GM19025 (cell line): ENCODE data around the gene RAB12.
"Not testable (repeated sequence)": the region's sequence is repeated elsewhere in the genome, so short reads cannot be mapped to it uniquely, and the experiment has no call there.

ENCODE experiments used
- ATAC-seq: cut with Tn5 transposase; IDR thresholded peaks from one replicate; pipeline ENCODE4 v1.9.1; 2021; ENCODE audit warnings: mild to moderate bottlenecking, low read depth, moderate library complexity; ENCODE audit not compliant: unreplicated experiment

Gene RAB12

GRCh38 chr18:8611916-8612576 lies 2.8 kb downstream of the RAB12 start:
- ATAC-seq = no peak

DNA sequence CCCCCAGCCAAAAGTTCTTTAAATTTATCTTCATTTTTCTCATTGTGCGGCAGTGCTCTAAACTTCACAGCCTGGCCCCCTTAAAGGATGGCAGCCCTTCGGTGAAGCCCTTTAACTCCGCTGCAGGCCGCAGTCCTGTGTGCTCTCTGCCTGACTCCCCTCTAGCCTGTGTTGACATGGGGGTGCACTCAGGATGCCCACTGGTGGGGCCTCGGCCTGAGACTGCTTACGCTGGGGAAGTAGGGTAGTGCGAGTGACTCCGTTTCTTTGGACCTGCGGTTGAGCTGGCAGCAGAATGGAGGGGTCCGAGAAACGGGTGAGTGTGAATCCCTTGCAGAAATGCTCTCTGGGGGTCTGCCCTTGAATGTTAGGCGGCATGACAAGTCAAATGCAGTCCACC lies 5.6 kb downstream of the RAB12 start:
- ATAC-seq = no peak

DNA sequence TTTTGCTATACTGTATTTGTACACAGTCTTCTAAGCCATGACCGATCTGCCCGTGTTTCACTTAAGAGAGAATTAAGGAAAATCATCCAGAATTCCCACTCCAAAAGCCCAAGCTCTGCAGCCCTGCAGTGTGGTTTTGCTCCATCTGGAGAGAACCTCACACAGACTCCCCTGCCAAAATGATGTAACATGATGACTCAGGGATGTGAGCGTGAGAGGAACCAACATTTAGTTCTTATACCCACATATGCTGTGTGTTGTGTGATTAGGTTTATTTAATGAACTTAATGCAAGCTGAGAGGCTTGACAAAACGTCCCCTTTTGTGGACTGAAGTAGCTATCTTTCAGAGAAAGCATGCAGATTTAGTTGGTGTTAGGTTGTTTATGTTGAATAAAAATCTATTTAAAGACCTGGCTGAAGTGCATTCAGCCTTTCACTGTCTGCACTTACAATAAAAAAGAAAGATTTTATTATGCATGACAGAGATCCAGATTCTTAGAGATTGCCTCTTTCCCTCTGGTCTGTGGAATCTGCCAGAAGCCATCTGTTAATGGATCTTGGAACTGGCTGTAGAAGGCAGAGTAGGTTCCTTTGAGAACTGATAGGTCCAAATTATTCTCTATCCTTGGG lies 6.3 kb downstream of the RAB12 start:
- no peak for ATAC-seq

DNA sequence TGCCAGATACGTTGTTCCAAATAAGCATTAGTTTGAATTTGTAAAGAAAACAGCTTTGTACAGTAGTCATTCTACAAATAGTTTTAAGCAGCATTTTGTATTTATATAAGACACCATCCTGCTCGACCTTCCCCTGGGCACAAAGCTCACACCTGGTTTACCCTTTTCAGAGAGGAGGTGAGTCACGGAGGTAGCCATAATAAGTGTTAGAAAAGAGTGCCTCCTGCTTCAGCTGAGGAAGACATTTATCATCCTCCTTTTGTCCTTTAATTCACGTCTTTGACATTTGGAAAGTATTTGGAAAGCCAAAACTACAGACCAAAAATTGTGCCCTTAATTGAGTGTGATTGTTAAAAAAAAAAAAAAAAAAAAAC lies 6.8 kb downstream of the RAB12 start:
- no peak for ATAC-seq

- no peak for ATAC-seq
These were observed 8.7 kb downstream of the RAB12 start for GRCh38 chr18:8617907-8618306.

GRCh38 chr18:8619041-8619440 lies 9.8 kb downstream of the RAB12 start:
- no peak for ATAC-seq

DNA sequence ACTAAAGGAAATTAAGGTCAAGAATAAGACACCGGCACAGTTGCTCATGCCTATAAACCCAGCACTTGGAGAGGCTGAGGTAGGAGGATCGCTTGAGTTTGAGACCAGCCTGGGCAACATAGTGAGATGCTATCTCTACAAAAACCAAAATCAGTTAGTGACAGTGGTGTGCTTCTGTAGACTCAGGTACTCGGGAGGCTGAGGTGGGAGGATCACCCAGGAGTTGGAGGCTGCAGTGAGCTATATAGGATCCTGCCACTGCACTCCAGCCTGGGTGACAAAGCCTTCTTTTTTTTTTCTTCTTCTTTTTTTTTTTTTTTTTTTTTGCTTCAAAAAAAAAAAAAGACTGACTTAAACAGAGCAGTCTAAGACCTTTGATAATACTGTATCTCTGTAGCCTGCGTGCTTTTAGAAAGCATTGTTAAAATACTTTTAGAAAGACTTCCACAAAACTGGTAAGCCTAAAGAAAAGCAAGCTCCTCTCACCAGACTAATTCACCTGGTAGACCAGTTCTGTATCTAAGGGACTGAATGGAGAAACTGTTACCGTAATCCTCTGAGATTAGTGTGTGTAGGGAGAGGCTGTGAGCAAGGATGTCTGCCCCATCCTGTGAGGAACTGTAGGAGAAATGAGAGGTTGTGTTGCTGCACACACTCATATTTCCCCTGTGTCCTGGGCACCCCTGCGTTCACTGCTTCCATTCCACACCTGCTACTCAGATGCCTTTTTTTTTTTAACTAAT lies 10.8 kb downstream of the RAB12 start:
- no peak for ATAC-seq

GRCh38 chr18:8620845-8621244 lies 11.6 kb downstream of the RAB12 start:
- no peak for ATAC-seq

DNA sequence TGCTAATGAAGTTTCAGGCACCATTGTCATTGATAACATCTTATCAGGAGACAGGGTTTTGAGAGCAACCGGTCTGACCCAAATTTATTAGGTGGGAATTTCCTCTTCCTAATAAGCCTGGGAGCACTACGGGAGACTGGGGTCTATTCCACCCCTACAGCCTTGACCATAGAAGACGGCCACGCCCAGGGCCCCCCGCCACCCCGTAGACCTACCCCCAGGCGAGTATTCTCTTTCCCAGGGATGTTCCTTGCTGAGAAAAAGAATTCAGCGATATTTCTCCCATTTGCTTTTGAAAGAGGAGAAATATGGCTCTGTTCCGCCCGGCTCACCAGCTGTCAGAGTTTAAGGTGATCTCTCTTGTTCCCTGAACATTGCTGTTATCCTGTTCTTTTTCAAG lies 13.4 kb downstream of the RAB12 start:
- not testable (repeated sequence) for ATAC-seq

DNA sequence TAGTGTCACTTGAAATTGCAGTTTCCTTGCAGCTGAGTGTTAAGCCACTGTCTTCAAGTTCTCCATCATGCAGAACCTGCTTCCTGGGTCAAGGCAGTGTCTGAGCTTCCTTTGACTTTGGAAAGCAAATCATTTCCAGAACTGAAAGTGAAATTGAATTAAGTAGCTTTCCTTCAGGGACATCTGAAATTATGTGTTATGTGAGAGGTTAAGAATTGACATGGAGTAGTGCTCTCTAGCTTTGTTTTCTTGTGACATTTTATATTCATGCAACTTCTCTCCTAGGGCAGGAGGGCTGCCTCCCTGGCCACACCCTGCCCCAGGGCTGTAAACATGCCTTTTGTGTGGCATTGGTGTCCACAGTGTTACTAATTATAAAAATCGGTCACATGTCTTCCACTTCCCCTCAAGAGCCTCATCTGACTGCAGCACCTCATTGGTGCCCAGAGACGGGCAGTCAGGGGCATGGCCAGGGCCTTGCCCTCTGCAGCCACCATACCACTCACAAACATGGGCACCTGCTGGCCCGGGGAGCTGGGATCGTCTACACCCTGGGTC lies 14.4 kb downstream of the RAB12 start:
- peak; percentile 71 for ATAC-seq

GRCh38 chr18:8625461-8626092 lies 16.3 kb downstream of the RAB12 start:
- ATAC-seq = no peak

GRCh38 chr18:8626414-8627106 lies 17.3 kb downstream of the RAB12 start:
- no peak for ATAC-seq

- ATAC-seq = no peak
These were observed 17.9 kb downstream of the RAB12 start for GRCh38 chr18:8627107-8627472.

- no peak for ATAC-seq
These were observed 18.3 kb downstream of the RAB12 start for GRCh38 chr18:8627540-8627939.

DNA sequence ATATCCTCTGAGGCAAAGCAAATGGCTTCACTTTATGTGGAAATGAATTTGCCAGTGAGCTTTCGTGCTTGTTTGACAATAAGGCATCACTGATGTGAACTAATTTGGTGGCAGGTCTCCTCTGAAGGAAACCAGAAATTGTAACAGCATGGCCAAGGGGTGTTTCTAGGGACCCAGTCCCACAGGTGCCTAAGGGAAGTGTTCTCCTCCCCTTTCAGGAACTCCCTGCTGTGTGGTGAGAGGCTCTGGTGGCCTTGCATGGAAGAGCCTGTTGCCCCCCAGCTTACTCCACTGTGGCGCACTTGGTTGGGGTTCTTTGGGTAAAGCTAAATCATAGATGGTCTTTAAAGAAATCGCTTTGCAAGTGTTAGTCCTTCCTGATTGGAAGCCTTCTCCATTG lies 20.4 kb downstream of the RAB12 start:
- no peak for ATAC-seq

DNA sequence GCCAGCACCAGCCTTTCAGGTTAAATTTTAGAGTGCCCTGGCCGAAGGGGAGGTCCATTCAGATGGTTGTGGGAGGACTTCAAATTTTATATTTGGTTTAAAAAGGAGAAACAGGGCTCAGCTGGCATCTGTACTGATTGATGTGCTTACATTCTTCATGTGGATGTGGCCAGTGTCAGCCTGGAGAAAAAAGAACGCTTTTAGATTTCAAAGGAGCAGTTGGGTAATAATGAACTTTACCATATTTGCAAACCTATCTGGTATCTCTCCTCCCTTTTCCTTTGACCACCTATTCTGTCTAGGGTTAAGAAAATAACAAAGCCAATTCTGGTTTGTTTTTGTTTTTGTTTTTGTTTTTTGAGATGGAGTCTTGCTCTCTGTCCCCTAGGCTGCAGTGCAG lies 21.3 kb downstream of the RAB12 start:
- no peak for ATAC-seq

GRCh38 chr18:8631265-8631664 lies 22.0 kb downstream of the RAB12 start:
- no peak for ATAC-seq

GRCh38 chr18:8632386-8632785 lies 23.1 kb downstream of the RAB12 start:
- ATAC-seq = no peak

DNA sequence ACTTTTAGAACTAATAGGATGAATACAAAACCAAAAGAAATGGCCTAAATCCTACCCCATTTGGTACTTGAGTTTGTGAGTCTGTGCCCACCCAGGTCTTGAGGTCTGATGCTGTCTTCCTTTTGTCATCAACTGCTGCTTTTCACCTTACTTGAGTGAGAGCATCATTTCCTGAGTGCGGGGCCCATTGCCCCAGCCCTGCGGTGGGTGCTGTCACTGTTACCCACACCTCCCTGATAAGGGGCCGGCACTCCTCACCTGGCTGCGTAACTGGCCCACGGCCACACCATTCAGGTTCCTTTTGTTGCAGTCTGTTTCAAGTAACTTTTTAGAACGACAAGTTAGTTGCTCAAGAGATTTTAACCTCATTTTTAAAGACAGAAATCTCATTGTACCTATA lies 25.3 kb downstream of the RAB12 start:
- ATAC-seq = no peak

DNA sequence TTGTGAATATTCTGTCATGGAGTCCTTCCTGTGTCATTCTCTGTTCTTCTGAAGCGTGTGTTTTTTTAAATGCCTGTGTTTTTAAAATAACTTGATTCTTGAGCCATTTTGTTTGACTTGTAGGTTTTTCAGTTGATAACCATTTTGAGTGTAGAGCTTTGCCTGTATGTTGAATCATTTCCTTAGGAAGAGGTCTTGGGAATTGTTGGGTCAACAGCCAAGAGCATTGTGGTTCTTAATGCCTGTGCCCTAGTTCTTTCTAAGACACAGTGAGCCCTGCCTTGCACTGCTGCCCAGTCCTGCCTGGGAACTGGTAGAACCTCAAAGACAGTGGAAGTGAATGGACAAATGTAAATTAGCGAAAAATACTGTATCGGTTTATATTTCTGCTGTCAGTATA lies 25.9 kb downstream of the RAB12 start:
- ATAC-seq = no peak

- no peak for ATAC-seq
These were observed 30.5 kb downstream of the RAB12 start for GRCh38 chr18:8639762-8640161.
